HT1080 (cell line): Measurements from ENCODE around the gene GALNT1. TPM values are rescaled to one million over a fixed set of nuclear protein-coding genes. Genes with fewer than 3 reads are reported as not detected.
A peak's percentile ranks its signal among the peaks of the same experiment; 100 is the strongest.

Experiments
- DNase-seq: peaks from one replicate; pipeline ENCODE4 v3.0.0-alpha.2; 2015; ENCODE audit warnings: low read depth
- total RNA-seq: library from RNA; depleted of rRNA; stranded (reverse); fragments of >200 nt; shearing (Covaris generic); gene quantifications from 2 replicates; pipeline ENCODE4 v1.2.3, GENCODE V29; 2014

The GALNT1 gene
- total RNA-seq, 1 experiment from 2014 or later = 59.5 TPM

GRCh38 chr18:35662293-35663062 is 80.9 kb downstream of the GALNT1 start:
- DNase-seq = no peak

DNA sequence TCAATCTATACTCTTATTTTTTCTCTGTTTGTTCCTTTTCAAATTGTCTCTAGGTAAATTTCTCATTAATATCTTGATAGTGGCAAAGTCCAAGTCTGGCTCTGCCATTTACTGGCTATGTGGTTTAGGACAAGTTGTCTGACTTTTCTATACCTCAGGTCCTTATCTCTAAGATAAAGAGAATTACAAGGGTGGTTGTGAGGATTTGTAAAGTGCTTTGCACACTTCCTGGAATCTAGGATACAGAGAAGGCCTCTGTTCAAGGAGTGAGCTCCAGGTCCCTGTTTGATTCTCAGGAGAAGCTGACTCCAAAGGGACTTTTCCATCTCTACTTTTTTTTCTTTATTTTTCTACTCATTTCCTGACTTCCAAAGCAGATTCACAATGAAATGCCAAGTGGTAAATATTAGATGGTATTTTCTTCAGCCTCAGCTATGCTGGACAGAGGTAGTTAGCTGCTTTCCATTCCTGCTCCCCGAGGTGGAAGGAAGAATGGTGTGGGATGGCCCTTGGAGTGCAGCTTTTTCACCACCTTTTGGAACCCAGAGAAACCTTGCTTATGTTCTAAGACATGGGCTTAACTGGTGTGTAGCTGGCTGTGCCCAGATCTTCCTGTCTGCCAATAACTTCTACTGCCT is 90.5 kb downstream of the GALNT1 start:
- no peak for DNase-seq

- peak; percentile 38 for DNase-seq
Observed at GRCh38 chr18:35672897-35673296, 91.4 kb downstream of the GALNT1 start.

DNA sequence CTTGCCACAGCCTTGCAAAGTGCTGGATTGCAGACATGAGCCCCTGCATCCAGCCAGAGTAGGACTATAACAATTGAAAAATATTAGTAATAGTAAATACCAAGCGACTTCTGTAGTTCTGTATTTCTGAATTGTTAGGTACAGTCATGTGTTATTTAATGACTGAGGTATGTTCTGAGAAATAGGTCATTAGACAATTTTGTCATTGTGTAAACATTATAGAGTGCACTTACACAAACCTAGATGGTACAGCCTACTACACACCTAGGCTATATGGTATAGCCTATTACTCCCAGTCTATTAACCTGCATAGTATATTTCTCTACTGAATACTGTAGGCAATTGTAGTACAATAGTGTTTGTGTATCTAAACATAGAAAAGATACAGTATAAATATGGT is 92.1 kb downstream of the GALNT1 start:
- DNase-seq = no peak

- DNase-seq = no peak
Observed at GRCh38 chr18:35680139-35680551, 98.6 kb downstream of the GALNT1 start.

DNA sequence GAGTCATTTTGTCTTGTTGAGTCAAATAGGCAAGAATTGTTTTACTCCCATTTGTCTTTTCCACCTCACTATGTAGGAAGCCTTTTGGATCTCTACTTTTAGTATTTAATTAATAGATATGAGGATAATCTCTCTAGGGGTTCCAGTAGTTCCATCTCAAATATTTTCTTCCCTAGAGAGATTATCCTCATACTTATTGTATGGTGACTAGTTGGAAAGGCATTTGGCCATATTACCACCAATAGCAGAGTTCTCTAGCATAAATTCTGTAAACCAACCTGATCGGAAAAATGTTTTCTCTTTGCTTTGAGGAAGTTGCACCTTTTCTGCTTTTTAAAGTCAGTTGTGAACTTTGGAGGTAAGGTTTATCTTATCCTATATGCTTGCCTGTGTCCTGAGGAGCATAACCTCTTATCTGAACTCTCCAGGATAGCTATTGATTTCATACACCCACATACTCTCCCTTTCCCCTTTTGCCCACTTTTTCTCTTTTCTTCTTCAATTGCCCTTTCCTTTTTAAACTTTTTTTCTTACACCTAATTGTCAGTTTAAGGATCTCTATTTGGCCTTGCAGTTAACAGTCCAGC is 100.8 kb downstream of the GALNT1 start:
- no peak for DNase-seq

DNA sequence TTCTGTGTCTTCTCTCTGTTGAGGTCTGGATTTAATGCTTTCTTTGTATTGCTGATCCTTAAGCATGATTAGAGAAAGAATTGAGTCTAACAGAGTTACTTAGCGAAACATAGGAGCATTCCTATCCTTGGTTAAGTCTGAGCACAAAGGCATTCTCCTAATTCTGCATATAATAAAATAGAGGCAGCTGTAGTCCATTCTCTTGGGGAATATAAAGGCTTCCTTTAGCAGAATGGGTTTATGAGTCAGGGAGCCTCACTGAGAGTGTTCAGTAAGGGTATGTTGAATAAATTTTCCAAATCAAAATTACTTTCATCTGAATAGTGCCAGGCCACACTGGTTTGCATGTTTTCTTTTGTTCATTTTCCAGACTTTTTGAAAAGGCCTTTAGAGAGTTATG is 101.5 kb downstream of the GALNT1 start:
- DNase-seq = no peak

DNA sequence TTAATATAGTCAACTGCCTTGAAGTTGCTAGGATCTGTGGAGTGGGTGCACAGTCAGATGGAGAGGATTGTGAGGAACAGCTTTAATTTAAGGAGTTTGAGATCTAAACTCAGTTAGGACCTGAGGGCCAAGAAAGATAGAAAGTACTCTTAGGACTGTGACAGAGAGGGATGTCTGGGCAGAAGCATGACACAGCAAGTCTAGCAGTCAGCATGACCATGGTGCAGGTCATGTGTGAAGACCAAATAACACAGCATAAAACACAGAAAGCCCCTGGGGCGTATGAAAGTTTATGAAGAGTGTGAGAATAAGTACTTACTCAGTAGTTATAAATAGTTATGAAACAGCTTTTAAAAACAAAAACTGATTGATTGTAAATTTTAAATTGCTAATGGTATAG is 107.2 kb downstream of the GALNT1 start:
- no peak for DNase-seq

DNA sequence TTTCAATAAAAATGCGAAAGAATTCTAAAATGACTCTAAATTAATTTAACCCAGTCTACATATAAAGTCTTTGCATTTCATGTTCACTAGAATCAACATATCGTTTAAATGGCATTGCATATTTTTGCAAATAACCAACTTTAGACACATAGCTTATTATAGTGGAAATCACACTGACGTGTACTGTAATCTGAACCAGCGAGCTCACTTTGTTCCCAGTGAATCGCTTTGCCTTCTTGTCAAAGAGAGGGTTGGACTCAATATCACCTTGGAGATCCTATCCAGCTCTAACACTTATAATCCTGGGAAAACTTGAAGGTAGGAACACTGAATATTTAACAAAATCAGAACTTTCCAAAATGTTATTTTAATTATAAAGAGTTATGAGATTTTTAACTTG is 108.2 kb downstream of the GALNT1 start:
- DNase-seq = no peak

GRCh38 chr18:35691625-35692024 is 110.1 kb downstream of the GALNT1 start:
- DNase-seq = no peak

DNA sequence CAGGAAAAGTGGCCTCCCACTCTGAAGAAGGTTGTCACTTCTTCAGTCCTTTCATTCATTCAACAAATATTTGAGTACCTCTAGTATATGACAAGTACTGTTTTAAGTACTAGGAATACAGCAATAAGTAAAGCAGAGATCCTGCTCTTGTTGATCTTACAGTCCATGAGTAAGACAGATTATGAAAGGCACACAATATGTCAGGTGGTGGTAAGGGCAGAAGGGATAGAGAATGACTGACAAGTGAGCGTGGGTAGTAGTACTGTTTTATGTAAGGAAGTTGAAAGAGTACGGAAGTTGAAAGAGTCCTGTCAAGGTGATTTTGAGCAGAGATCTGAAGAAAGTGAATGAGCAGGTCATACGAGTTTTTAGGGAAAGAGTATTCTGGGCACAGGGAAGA is 111.3 kb downstream of the GALNT1 start:
- DNase-seq = no peak

- DNase-seq = no peak
Observed at GRCh38 chr18:35693829-35694228, 112.3 kb downstream of the GALNT1 start.

DNA sequence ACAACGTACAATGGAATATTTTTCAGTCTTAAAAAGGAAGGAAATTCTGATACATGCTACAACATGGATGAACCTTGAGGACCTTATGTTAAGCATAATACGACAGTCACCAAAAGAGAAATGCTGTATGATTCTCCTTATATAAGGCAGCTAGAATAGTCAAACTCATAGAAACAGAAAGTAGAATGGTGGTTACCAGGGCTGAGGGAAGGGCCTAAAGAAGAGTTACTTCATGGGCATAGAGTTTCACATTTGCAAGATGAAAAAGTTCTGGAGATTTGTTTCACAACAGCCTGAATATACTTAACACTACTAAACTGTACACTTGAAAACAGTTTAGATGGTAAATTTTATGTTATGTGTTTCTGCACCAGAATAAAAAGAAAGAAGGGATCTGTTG is 113.3 kb downstream of the GALNT1 start:
- DNase-seq = no peak

DNA sequence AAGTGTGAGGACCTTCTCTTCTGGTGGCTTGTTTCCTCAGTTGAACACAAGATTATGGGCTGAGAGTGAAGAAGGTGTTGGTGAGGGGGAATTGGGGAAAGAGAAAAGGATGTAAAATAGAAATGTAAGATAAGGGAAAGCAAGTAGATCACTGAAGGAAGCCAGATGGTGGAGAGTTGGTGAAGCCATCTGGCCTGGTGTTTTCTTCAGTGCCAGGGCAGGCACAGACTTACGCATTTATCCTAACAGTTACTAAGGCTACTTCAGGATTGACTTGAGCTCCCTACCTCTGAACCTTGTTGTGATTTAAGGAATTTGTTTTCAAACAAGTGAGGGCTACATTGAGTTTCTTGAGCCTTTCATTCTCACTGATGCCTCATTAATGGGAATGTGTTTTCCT is 113.8 kb downstream of the GALNT1 start:
- no peak for DNase-seq

DNA sequence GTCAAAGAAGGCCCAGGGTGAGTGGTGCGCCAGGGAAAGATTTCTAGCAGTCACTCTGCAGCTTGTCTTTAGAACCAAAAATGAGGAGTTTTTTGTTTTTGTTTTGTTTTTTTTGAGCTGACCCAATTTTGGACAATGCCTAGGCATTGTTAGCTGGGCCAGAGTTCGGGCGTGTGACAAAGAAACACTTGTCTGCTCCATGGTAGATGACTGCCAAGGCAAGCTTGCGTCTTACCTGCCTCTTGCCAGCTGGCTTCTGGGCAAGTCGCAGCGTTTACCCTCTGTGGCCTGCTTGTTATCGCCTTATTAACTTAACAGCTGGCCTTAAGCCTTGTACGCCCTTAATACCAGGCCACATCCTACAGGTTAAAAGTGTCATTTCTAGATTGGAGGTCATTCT is 114.3 kb downstream of the GALNT1 start:
- DNase-seq = no peak

DNA sequence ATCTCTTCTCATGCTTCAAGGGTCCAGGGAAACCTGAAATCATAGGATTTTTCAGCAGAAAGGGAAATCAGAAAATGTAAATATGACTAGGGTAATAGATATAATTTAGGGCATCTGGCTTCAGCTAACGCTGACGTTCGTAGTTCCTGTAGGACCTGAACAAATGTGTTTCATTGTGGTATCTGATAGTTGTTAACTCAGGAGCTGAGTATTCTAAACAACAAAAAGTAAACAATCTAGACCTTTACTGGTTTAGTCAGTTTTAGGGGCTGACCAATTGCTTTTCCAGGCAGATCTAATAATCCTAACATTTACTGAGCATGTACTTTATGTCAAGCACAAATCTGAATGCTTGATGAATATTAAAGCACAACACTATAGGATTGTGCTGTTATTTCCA is 114.8 kb downstream of the GALNT1 start:
- no peak for DNase-seq

DNA sequence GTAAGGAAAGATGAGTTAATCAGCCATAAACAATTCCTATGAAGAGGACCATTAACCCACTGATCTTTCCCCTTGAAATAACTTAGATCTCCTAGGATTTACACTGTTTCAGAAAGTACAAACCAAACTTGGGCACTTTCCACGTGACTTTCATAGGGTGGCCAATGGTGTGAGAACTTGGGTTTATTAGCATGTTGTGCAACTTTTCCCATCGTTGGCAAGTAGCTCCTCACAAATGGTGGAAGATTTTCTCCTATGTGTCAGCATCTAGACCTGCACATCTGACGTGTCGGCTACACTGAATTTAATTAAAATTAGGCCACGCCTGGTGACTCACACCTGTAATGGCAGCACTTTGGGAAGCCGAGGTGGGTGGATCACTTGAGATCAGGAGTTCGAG is 116.3 kb downstream of the GALNT1 start:
- DNase-seq = no peak

- peak; percentile 43 for DNase-seq
Observed at GRCh38 chr18:35703043-35703688, 121.6 kb downstream of the GALNT1 start.

GRCh38 chr18:35705988-35706387 is 124.4 kb downstream of the GALNT1 start:
- no peak for DNase-seq

DNA sequence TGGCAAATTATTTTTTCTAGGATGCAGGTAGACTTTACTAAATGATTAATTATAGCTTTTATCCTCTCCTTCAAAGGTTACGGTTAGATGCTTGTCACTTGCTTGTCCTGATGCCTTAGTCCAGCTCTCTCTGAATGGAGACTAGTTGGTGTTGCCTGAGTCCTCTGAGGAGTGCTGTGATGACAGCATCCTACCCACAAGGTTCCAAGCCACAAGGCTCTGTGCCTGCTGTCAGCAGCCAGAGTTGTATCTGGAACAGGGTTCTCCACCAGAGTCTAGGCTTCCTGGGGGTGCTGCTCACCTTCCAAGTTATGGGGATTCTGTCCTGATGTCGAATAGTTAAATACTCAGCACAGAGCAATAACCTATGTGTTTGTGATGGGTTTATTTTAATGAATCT is 125.7 kb downstream of the GALNT1 start:
- no peak for DNase-seq

GRCh38 chr18:35707674-35708073 is 126.1 kb downstream of the GALNT1 start:
- DNase-seq = no peak

- DNase-seq = no peak
Observed at GRCh38 chr18:35710581-35710980, 129.0 kb downstream of the GALNT1 start.
